ENCODE measurements around the gene SRD5A1.

The SRD5A1 gene

DNA sequence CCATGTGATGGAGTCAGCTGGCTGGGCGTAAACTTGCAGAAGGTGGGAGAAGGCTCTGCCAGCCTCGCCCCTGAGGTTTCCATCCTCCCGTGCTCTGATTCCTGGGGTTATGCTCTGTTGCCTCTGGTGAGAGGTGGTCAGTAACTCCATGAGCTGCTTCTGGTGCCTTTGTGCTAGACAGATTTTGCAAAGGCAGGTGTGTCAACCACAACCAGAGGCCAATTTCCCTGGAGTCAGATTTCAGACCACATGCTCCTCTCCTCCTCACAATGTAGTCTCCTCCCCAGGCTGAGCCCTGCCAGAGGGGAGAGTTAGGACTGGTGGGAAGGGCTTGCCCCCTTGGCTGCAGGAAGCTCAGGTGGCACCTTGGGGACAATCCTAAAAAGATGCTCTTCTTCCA is 41.2 kb downstream of the SRD5A1 start:
- no peak for DNase-seq (ENCODE audit: low read depth, low spot score)
- no peak for TF ChIP-seq YY1 (IDR thresholded peaks at IDR 0.05; ENCODE audit: insufficient read depth, insufficient read length)
- TF ChIP-seq SUZ12 (IDR thresholded peaks at IDR 0.05; ENCODE audit: extremely low read depth, insufficient read depth, insufficient read length) = no peak
- TF ChIP-seq ZNF274 (IDR thresholded peaks at IDR 0.05; ENCODE audit: low read depth, low read length) = no peak

DNA sequence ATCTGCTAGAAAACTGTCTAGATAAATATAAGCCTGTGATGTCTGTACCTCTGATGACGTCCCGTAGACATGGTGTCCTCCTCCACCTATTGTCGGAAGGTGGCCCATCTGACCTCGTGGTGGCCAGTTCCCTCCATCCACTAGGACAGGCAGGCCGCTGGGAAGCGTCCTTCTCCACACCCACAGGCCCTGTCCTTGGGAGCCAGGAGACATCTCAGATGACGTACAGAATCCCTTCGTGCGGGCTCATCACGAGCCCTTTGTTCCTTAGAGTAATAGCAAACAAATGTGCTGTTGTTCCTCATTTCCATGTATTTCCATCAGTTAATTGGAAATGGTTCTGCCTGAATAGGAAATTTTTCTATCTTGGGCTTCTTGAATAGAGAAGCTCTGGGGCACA is 41.6 kb downstream of the SRD5A1 start:
- no peak for DNase-seq (ENCODE audit: low read depth, low spot score)

More for the DNA sequence above, 41.2 kb downstream of the SRD5A1 start:
- Histone ChIP-seq H3K9ac (ENCODE audit: insufficient read length, low read depth) (no peak overlapping the region), H3K4me3 (ENCODE audit: insufficient read length, low read depth) (no peak overlapping the region), H3K27me3 (ENCODE audit: insufficient read depth, insufficient read length) (no peaks in the 10 kb centered on the region), H3K4me1 (ENCODE audit: insufficient read depth, insufficient read length) (no peaks in the 10 kb centered on the region), H3K36me3 (ENCODE audit: insufficient read depth, insufficient read length, low read length) (peaks cover 9% of the 10 kb centered on the region), H3K9me3 (ENCODE audit: insufficient read depth, low read length) (peaks cover 6% of the 10 kb centered on the region; the same call in 1 of the 2 replicates)

DNA sequence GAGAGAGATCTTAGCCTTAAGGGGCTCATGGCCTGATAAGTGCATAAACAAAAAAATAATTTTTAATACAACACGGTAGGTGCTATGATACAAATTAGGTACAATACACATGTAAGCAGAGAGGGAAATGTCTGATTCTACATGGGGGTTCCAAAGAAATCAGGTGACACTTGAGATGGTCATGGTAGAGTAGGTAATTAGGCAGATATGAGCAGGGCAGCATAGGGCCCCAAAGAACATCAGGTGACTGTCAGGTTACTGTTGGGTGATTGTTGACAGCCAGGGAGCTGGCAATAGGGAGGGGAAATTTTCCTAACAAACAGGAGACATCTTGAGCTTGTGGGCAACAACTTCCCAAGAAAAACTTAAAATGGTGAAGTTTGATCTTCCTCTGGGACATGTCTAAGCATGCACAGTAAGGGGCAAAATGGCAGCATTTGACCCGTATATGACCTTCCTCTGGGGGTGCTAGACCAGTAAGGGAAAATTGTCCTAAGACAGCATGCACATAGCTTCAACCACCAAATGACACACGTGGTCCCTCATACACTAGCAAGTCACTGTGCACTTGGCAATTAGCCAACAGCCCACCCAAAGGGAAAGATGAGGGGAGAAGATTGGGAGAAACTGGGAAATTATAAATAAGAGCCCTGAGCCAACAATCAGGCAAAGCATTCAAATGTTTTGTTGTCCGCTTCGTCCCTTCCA is 42.7 kb downstream of the SRD5A1 start:
- H3K27me3 ChIP-seq (ENCODE audit: insufficient read depth, insufficient read length) = no peaks in the 10 kb centered on the region
- TF ChIP-seq SUZ12 (IDR thresholded peaks at IDR 0.05; ENCODE audit: extremely low read depth, insufficient read depth, insufficient read length) = no peak
- TF ChIP-seq ZNF274 (IDR thresholded peaks at IDR 0.05; ENCODE audit: low read depth, low read length) = no peak
- TF ChIP-seq YY1 (IDR thresholded peaks at IDR 0.05; ENCODE audit: insufficient read depth, insufficient read length) = no peak
- no peak for DNase-seq (ENCODE audit: low read depth, low spot score)
- no peaks in the 10 kb centered on the region for H3K36me3 ChIP-seq (ENCODE audit: insufficient read depth, insufficient read length, low read length)
- no peaks in the 10 kb centered on the region for H3K4me1 ChIP-seq (ENCODE audit: insufficient read depth, insufficient read length)
- peaks cover 6% of the 10 kb centered on the region; the same call in 1 of the 2 replicates for H3K9me3 ChIP-seq (ENCODE audit: insufficient read depth, low read length)
- no peak overlapping the region for H3K4me3 ChIP-seq (ENCODE audit: insufficient read length, low read depth)
- no peak overlapping the region for H3K9ac ChIP-seq (ENCODE audit: insufficient read length, low read depth)

More for the DNA sequence above, 41.6 kb downstream of the SRD5A1 start:
- Histone ChIP-seq H3K9ac (ENCODE audit: insufficient read length, low read depth) (no peak overlapping the region), H3K4me1 (ENCODE audit: insufficient read depth, insufficient read length) (no peaks in the 10 kb centered on the region), H3K36me3 (ENCODE audit: insufficient read depth, insufficient read length, low read length) (peaks cover 6% of the 10 kb centered on the region), H3K4me3 (ENCODE audit: insufficient read length, low read depth) (no peak overlapping the region), H3K27me3 (ENCODE audit: insufficient read depth, insufficient read length) (no peaks in the 10 kb centered on the region), H3K9me3 (ENCODE audit: insufficient read depth, low read length) (peaks cover 6% of the 10 kb centered on the region; the same call in 1 of the 2 replicates)
- TF ChIP-seq ZNF274 (IDR thresholded peaks at IDR 0.05; ENCODE audit: low read depth, low read length) (no peak), SUZ12 (IDR thresholded peaks at IDR 0.05; ENCODE audit: extremely low read depth, insufficient read depth, insufficient read length) (no peak), YY1 (IDR thresholded peaks at IDR 0.05; ENCODE audit: insufficient read depth, insufficient read length) (no peak)

DNA sequence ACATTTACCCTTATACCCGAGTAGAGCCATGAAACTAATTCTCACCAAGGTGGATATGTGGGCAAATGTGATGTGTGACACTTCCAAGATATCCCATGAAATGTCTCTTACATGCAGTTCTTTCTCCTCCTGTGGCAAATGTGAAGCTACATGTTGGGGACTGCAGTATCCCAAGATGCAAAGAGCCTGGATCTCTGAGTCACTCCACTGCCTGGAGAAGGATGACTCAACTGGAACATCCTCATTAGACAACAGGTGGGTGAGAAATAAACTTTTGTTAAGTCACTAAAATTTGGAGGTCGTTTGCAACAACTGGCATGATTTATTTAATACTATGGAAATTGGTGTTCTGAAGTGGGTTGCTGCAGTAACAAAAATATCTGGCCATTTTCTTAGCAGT is 43.5 kb downstream of the SRD5A1 start:
- DNase-seq (ENCODE audit: low read depth, low spot score) = no peak
- Histone ChIP-seq H3K27me3 (ENCODE audit: insufficient read depth, insufficient read length) (no peaks in the 10 kb centered on the region), H3K4me3 (ENCODE audit: insufficient read length, low read depth) (no peak overlapping the region), H3K4me1 (ENCODE audit: insufficient read depth, insufficient read length) (no peaks in the 10 kb centered on the region), H3K9ac (ENCODE audit: insufficient read length, low read depth) (no peak overlapping the region), H3K9me3 (ENCODE audit: insufficient read depth, low read length) (peaks cover 6% of the 10 kb centered on the region; the same call in 1 of the 2 replicates), H3K36me3 (ENCODE audit: insufficient read depth, insufficient read length, low read length) (no peaks in the 10 kb centered on the region)
- no peak for TF ChIP-seq SUZ12 (IDR thresholded peaks at IDR 0.05; ENCODE audit: extremely low read depth, insufficient read depth, insufficient read length)
- no peak for TF ChIP-seq YY1 (IDR thresholded peaks at IDR 0.05; ENCODE audit: insufficient read depth, insufficient read length)
- TF ChIP-seq ZNF274 (IDR thresholded peaks at IDR 0.05; ENCODE audit: low read depth, low read length) = no peak

DNA sequence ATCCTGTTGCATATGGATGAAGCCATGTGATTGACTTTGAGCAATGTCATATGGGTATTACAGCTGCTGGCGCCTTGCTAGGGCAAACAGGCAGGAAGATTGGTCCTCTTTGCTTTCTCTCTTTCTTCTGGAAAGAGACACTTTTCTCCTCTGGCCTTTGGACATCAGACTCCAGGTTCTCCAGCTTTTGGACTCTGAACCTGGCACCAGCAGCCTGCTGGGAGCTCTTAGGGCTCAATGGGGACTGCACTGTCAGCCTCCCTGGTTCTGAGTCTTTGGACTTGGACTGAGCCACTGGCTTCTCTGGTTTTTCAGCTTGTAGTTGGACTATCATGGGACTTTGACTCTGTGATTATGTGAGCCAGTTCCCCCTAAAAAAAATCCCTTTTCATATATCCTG is 45.1 kb downstream of the SRD5A1 start:
- H3K36me3 ChIP-seq (ENCODE audit: insufficient read depth, insufficient read length, low read length) = no peaks in the 10 kb centered on the region

GRCh38 chr5:6680922-6681321 is 47.7 kb downstream of the SRD5A1 start:
- no peak overlapping the region for H3K9ac ChIP-seq (ENCODE audit: insufficient read length, low read depth)
- peaks cover 13% of the 10 kb centered on the region for H3K27me3 ChIP-seq (ENCODE audit: insufficient read depth, insufficient read length)
- no peak for DNase-seq (ENCODE audit: low read depth, low spot score)
- H3K9me3 ChIP-seq (ENCODE audit: insufficient read depth, low read length) = peaks cover 5% of the 10 kb centered on the region; the same call in 1 of the 2 replicates
- no peak for TF ChIP-seq YY1 (IDR thresholded peaks at IDR 0.05; ENCODE audit: insufficient read depth, insufficient read length)
- no peak for TF ChIP-seq ZNF274 (IDR thresholded peaks at IDR 0.05; ENCODE audit: low read depth, low read length)
- no peak for TF ChIP-seq SUZ12 (IDR thresholded peaks at IDR 0.05; ENCODE audit: extremely low read depth, insufficient read depth, insufficient read length)
- H3K4me3 ChIP-seq (ENCODE audit: insufficient read length, low read depth) = no peak overlapping the region
- H3K36me3 ChIP-seq (ENCODE audit: insufficient read depth, insufficient read length, low read length) = no peaks in the 10 kb centered on the region
- H3K4me1 ChIP-seq (ENCODE audit: insufficient read depth, insufficient read length) = no peaks in the 10 kb centered on the region

More for the DNA sequence above, 45.1 kb downstream of the SRD5A1 start:
- TF ChIP-seq SUZ12 (IDR thresholded peaks at IDR 0.05; ENCODE audit: extremely low read depth, insufficient read depth, insufficient read length) = no peak
- TF ChIP-seq YY1 (IDR thresholded peaks at IDR 0.05; ENCODE audit: insufficient read depth, insufficient read length) = no peak
- no peak for TF ChIP-seq ZNF274 (IDR thresholded peaks at IDR 0.05; ENCODE audit: low read depth, low read length)
- Histone ChIP-seq H3K27me3 (ENCODE audit: insufficient read depth, insufficient read length) (no peaks in the 10 kb centered on the region), H3K4me3 (ENCODE audit: insufficient read length, low read depth) (no peak overlapping the region), H3K9ac (ENCODE audit: insufficient read length, low read depth) (no peak overlapping the region), H3K9me3 (ENCODE audit: insufficient read depth, low read length) (peaks cover 6% of the 10 kb centered on the region; the same call in 1 of the 2 replicates), H3K4me1 (ENCODE audit: insufficient read depth, insufficient read length) (no peaks in the 10 kb centered on the region)
- DNase-seq (ENCODE audit: low read depth, low spot score) = no peak

DNA sequence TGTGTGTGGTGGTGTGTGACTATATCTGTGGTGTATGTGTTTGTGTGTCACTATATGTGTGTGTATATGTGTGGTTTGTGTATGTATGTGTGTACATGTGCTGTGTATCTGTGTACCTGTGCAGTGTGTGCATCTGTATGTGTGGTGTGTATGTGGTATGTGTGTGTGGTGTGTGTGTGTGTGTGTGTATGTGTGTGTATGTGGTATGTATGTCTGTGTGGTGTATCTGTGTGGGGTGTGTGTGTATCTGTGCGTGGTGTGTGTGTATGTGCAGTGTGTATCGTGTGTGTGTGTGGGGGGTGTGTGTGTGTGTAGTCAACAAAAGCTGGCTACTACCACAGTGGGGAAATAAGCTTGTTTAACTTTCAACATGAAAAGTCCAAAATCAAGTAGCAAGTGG is 48.4 kb downstream of the SRD5A1 start:
- Histone ChIP-seq H3K36me3 (ENCODE audit: insufficient read depth, insufficient read length, low read length) (no peaks in the 10 kb centered on the region), H3K27me3 (ENCODE audit: insufficient read depth, insufficient read length) (peaks cover 18% of the 10 kb centered on the region), H3K9me3 (ENCODE audit: insufficient read depth, low read length) (no peaks in the 10 kb centered on the region), H3K4me1 (ENCODE audit: insufficient read depth, insufficient read length) (no peaks in the 10 kb centered on the region), H3K4me3 (ENCODE audit: insufficient read length, low read depth) (no peak overlapping the region), H3K9ac (ENCODE audit: insufficient read length, low read depth) (no peak overlapping the region)
- DNase-seq (ENCODE audit: low read depth, low spot score) = no peak
- TF ChIP-seq YY1 (IDR thresholded peaks at IDR 0.05; ENCODE audit: insufficient read depth, insufficient read length) (no peak), SUZ12 (IDR thresholded peaks at IDR 0.05; ENCODE audit: extremely low read depth, insufficient read depth, insufficient read length) (no peak), ZNF274 (IDR thresholded peaks at IDR 0.05; ENCODE audit: low read depth, low read length) (no peak)
